Activated gamma-delta T cell (primary cell): ENCODE data around the gene SECISBP2.
"Not testable (repeated sequence)": the region's sequence is repeated elsewhere in the genome, so short reads cannot be mapped to it uniquely, and the experiment has no call there.

ENCODE experiments used
- DNase-seq: peaks from one replicate; lab custom pipeline; 2025; lab: John Stamatoyannopoulos, UW

Gene SECISBP2

GRCh38 chr9:89364666-89365531 is 46.6 kb downstream of the SECISBP2 start:
- no peak for DNase-seq

- no peak for DNase-seq
Measured at GRCh38 chr9:89365532-89365912, 47.2 kb downstream of the SECISBP2 start.

GRCh38 chr9:89366711-89367110 is 48.4 kb downstream of the SECISBP2 start:
- DNase-seq, result no peak

GRCh38 chr9:89367281-89367680 is 49.0 kb downstream of the SECISBP2 start:
- no peak for DNase-seq

GRCh38 chr9:89367726-89368437 is 49.6 kb downstream of the SECISBP2 start:
- DNase-seq, result no peak

GRCh38 chr9:89368550-89368949 is 50.2 kb downstream of the SECISBP2 start:
- DNase-seq, result no peak

- no peak for DNase-seq
Measured at GRCh38 chr9:89368978-89369377, 50.7 kb downstream of the SECISBP2 start.

- no peak for DNase-seq
Measured at GRCh38 chr9:89370593-89370992, 52.3 kb downstream of the SECISBP2 start.

GRCh38 chr9:89371791-89372190 is 53.5 kb downstream of the SECISBP2 start:
- DNase-seq, result not testable (repeated sequence)

GRCh38 chr9:89372230-89372816 is 54.0 kb downstream of the SECISBP2 start:
- DNase-seq, result no peak

GRCh38 chr9:89372979-89373378 is 54.7 kb downstream of the SECISBP2 start:
- no peak for DNase-seq

- no peak for DNase-seq
Measured at GRCh38 chr9:89374176-89374575, 55.9 kb downstream of the SECISBP2 start.

- no peak for DNase-seq
Measured at GRCh38 chr9:89375191-89375760, 57.0 kb downstream of the SECISBP2 start.

GRCh38 chr9:89376286-89376685 is 58.0 kb downstream of the SECISBP2 start:
- no peak for DNase-seq

GRCh38 chr9:89376741-89377351 is 58.5 kb downstream of the SECISBP2 start:
- no peak for DNase-seq

GRCh38 chr9:89377411-89377810 is 59.1 kb downstream of the SECISBP2 start:
- DNase-seq, result no peak

- DNase-seq, result no peak
Measured at GRCh38 chr9:89378541-89378940, 60.2 kb downstream of the SECISBP2 start.

- no peak for DNase-seq
Measured at GRCh38 chr9:89379031-89379430, 60.7 kb downstream of the SECISBP2 start.

- DNase-seq, result no peak
Measured at GRCh38 chr9:89379508-89380115, 61.3 kb downstream of the SECISBP2 start.

- DNase-seq, result no peak
Measured at GRCh38 chr9:89380437-89381307, 62.4 kb downstream of the SECISBP2 start.

GRCh38 chr9:89381308-89381609 is 63.0 kb downstream of the SECISBP2 start:
- no peak for DNase-seq
